HG02623 (cell line): ENCODE data around the gene ADAMTS16.

ENCODE experiments used
- ATAC-seq: cut with Tn5 transposase; IDR thresholded peaks from one replicate; pipeline ENCODE4 v1.9.1; 2021; ENCODE audit warnings: moderate library complexity; ENCODE audit not compliant: unreplicated experiment

The ADAMTS16 gene

DNA sequence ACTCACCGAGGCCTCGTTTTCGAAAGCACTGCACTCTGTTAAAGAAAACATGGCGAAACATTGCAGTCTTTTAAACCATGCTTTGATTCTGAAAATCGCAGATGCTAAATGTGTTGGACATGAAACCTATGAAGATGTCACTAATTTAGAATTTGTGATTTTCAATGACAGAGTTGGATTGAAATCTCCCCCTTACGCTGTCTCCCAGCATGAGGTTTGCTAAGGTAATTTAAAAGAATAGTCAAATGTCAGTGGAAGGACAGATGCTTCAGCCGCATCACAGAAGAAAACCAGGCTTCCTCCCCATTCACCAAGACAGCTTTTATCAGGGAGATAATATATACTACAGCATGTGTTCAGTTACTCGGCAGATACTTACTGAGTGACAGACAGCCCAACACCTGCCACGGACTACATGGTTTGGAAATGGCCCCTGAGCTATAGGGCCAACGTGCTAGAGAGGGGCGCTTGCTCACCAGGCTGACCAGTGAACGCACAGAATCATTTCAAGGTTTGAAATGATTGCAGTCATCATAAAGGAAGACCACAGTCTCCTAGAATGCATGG is 136.9 kb downstream of the ADAMTS16 start:
- no peak for ATAC-seq

DNA sequence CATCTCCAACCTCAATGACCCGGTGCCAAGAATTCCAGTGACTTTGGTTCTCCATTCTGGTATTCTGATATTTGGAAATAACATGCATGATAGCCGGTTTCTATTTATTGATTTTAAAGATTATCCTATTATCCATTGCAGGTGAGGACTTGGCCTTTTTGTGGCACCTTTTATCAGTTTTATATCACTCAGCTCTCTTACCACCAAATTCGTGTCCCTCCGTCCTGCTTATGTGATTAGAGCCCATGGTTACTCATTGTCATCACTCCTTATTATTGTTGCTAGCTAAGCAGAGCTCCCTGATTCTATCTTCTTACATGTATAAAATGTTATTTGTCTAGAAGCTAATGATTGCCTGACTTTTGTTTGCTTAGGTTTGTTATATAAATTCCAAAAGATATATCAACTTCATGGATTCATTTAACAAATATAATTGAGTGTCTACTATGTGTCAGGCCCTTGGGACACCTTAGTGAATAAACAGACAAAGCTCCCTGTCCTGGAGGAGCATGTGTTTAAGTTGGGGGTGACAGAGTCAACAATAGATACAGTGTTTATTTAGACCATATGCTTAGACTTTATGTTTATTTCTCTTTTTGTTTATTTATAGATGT is 138.2 kb downstream of the ADAMTS16 start:
- no peak for ATAC-seq

DNA sequence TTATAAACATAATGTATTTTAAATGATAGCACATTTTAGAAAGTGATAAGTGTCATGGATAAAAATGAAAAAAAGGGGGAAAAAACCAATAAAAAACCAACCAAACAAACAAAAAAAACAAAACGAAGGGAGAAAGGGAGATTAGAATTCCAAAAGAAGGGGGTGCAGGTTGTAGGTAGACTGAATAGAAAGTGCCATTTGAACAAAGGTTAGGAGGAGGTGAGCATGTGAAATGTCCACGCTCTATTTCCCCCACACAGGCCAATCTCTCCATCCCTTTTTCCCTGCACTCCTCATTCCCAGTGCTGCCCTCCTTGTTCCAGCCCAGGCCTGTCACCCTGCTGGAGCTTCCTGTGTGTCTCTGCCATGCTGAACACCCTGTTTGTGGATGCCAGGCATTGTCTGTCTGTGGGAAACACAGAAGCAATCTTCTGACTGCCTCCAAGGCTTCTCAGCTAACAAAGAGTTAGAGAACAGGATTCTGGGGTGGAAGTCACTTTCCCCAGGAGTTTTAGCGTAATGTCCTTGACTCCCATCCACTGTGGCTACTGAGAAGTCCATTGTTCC is 138.8 kb downstream of the ADAMTS16 start:
- no peak for ATAC-seq

- ATAC-seq: no peak
Observed at GRCh38 chr5:5285906-5286305, 145.8 kb downstream of the ADAMTS16 start.

- ATAC-seq: no peak
Observed at GRCh38 chr5:5287419-5287818, 147.3 kb downstream of the ADAMTS16 start.

DNA sequence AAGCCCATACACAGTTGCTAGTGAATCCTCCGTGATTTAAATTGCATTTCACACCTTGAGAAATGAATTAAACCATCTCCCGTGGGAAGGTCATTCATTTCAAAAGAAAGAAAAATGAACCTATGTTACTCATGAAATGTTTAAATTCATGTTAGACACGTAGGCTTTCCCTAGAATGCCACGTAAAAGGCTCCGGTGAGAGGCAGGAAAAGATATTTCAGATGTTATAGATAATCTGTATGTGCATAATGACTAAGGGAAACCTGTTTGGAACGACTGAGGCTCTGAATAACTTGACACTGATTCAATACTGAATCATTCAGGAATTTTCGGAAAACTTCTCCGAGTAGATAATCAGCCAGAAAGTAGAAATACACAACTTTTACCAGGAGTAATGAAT is 148.1 kb downstream of the ADAMTS16 start:
- ATAC-seq: no peak

GRCh38 chr5:5289537-5289936 is 149.4 kb downstream of the ADAMTS16 start:
- no peak for ATAC-seq

DNA sequence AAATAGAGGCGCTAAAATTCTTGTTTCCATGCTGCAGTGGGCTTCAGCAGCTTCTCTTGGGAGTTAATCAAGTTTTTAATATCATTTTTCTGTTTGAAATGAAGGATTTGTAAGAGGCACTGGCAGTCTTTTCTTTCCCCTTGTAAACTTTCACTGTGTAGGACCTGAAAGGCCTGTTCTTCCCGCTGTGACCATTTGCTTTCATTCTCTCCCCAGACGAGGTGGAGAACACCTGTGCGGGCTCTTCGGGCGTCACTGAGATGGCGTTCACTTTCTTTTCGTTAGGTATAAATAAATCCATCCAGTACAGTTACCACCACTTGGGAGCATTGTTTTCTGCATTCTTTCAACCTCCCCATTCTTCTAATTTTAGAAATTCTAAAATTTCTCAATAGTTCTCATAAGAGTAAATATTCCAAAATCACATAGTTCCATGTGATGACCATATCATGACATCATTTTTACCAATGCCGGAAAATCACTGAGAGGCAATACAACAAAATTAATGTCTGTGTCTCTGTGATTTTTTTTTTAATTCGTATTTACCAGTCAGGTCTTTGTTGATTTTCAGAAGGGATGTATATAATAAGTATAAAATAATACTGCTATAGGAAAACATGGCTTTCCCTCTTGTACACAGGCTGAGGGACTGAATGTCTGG is 150.7 kb downstream of the ADAMTS16 start:
- no peak for ATAC-seq

- no peak for ATAC-seq
Observed at GRCh38 chr5:5291357-5291756, 151.2 kb downstream of the ADAMTS16 start.

- ATAC-seq: no peak
Observed at GRCh38 chr5:5293029-5293428, 152.9 kb downstream of the ADAMTS16 start.

DNA sequence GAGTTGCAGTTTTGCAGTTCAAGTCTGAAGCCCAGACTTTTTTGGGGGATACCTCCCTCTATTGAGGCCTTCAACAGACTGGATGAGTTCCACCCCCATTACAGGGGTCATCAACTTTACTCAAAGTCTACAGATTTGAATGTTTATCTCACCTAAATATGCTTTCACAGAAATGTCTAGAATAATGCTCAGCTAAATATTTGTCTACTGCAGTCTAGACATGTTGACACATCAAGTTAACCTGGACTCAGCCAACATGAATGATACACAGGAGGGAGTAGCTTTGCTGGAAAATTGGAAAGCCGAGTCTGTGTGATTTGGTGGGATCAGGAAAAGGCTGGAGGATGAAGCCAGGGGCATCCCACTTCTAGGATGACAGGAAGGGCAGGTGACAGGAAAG is 154.3 kb downstream of the ADAMTS16 start:
- ATAC-seq: no peak

DNA sequence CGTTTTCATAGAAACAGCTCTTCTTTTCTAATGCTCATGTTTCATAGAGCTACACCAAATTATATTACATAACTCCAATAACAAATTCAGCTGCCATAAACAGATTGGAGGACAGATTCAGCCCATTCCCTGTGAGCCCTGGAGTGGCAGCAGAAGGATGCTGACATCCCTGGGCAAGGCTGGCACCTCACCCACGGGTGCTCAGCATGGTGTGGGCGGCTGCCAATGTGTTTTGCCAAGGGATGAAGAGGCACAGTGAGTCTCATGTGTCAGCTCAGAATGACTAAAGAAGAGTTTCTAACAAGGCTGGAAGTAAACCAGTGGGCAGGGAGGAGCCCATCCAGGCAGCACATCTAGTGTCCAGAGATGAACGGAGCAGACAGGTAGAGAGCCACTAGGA is 155.2 kb downstream of the ADAMTS16 start:
- no peak for ATAC-seq

DNA sequence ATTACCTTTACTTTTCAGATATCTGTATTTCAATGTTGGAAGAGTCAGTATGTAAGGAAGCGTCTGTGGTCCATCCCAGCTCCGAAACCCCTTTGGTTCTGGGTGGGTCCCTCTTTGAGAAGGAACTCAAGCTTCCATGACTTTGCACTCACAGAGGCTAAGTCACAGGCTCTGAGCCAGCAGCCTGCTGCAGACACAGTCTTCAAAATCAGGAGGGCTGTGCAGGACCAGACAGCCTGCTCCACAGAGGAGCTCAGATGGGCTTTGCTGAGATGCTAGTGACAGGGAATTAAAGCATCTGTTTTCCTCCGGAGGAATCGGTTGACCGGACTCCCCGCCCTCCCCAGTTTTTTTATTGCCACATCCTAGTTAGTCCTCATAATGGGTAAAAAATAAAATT is 155.9 kb downstream of the ADAMTS16 start:
- ATAC-seq: no peak

DNA sequence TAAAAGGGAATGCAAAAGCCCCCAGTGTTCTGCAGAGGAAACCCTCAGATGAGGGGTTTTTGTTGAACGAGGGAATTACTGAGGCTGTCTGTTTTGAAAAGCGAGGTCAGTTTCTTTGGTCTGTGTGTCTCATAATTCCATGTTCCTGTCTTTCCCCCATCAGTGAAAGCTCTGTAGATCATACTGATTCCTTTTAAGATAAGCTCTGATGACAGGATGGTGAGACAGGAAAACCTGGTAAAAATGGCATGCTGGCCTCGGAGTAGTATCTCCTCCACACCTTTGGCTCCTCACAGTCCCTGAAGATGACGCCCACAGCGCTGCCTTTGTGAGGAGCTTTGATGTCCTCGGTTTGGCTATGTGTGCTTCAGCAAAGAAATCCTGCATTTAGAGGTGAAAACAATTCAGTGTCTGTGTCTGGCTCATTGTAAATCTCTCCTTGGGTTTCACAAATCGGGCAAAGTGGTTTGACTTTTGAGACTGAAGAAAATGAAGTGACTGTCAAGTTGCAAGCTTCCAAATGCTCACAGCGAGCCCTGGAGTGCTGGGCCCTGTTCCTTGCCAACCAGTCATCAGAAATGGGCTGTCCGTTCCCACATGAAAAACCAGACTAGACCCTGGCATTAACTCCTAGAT is 157.4 kb downstream of the ADAMTS16 start:
- ATAC-seq: no peak

GRCh38 chr5:5298068-5298633 is 158.0 kb downstream of the ADAMTS16 start:
- no peak for ATAC-seq

DNA sequence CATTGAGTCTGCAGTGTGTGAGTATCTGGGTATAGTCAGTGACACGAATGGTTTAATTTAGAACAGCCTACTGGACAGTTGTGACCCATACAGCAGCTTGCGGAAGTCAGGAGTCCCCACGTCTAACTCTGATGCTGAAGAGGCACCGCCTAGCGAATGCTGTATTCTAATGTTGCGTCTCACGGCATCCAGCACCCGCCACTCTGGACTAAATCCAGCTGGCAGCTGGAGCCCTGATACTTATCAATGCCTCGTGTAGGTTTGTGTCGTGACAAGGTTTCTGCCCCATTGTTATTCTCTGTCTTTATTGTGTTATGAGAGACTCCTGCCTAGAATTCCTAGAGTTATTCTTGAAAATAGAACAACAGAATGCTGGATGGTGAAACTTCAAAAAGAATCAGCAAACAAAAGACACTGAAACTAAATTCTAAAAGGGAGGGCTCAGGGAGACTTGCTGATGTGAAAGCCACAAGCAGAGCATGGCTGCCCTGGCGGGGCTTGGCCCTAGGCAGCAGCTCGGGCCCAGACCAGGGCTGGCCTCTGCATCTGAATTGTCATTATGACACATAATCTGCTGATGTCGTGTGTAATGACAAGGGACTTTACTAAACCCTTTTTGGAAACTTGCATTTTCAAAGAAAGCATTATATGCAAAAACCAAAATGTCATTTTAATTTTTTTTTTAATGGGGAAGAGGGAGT is 158.9 kb downstream of the ADAMTS16 start:
- no peak for ATAC-seq

- no peak for ATAC-seq
Observed at GRCh38 chr5:5301176-5301575, 161.0 kb downstream of the ADAMTS16 start.

DNA sequence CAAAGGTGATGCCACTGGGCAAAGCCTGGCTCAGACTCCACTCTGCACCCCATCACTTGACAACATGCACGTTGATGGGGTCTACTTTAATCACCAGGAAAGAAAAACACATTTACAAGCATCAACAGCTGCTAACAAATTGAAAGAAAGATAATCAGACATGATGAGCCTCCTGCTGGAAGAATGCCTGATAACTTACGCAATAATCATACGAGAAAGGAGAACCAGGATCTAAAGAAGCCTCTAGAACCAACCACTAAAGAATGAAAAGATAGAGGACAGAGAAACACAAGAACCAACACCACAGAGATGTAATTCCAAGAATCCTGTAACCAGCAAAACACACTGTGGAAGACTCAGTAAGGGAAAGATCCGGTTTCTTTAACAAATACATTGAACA is 162.1 kb downstream of the ADAMTS16 start:
- no peak for ATAC-seq

GRCh38 chr5:5303242-5303641 is 163.1 kb downstream of the ADAMTS16 start:
- ATAC-seq: no peak

GRCh38 chr5:5304361-5305020 is 164.4 kb downstream of the ADAMTS16 start:
- no peak for ATAC-seq
